GM21786 (cell line): ENCODE results near the gene SLC6A12.

Source experiments
- ATAC-seq: cut with Tn5 transposase; IDR thresholded peaks from one replicate; pipeline ENCODE4 v1.9.1; 2021; ENCODE audit not compliant: unreplicated experiment

SLC6A12 gene

DNA sequence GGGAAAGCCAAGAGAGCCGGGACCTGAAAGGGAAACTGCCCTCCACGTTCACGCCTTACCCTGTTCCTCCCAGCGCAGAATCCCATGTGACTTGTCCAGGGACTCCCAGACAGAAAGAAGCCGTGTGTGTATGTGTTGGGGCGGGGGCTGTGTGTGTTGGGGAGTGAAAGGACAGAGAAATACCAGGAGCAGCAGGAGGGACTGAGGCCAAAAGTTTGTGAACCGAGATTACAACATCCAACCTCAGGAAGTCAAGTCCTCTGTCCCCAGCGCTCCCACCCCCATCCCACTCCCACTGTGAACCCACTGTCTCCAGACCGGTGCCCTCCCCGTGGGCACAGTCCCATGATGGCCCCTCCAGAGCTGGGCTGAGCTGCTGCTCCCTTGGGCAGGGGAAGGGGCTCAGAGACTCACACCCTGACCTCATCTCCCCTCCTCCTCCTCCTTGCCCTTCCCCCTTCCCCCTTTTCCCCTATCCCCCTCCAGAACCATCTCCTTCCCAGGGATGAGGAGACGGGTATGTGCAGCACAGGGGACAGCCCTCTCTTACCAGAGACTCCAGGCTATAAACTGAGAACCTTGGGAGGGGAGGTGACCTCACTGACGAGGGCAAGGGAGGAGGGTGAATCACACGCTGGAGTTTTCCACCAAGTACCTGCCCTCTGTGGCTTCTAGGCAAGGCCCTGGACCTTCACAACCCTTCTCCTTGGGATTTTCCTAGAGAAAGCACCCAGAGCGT lies at the start of gene SLC6A12:
TSS of gene SLC6A12 (minus strand) at position 155 of the 739 bp plus-strand sequence. CDS start 4,171 bp downstream, outside the sequence.
- no peak for ATAC-seq

DNA sequence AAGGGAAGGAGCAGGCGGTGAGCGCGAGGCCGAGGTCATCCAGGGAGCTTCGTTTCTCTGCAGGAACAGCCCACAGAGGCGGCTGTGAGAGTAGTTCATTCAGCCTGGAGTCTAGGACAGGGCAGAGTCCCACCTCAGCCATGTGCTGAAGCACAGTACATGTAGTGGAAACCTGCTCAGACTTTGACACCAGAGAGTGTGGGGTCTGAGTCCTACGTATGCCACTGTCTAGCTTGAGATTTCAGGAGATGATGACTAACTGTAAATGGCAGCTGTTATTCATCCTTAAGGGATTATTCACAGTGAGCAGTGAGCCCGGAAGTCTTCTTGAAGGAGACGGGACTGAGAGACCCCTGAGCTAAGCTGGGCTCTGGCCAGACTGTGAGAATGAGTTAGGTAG lies 49.6 kb upstream of the SLC6A12 start:
- no peak for ATAC-seq

GRCh38 chr12:262817-263216 lies 48.9 kb upstream of the SLC6A12 start, which contains the start of gene SLC6A13:
Gene SLC6A13, minus strand, starts transcription at chr12:262836. Its CDS starts 2,784 bp downstream, at chr12:260052.
- ATAC-seq, result no peak

DNA sequence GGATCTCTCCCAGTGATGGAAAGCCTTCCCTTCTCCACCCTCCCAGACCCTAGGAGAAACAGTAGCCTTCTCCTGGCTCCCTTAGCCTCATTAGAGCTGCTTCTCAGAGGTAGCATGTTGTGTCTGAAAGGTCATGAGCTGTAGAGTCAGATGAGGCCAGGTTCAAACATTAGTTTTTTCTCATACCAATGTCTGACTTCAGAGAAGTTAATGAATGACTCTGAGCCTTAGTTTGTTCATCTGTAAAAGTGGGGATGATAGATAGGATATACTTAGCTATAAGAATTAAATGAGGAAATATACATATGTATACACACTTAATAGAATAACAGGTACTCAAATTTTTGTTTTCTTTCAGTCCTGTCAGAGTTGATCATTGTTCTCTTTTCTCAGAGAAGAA lies 48.2 kb upstream of the SLC6A12 start:
- no peak for ATAC-seq

DNA sequence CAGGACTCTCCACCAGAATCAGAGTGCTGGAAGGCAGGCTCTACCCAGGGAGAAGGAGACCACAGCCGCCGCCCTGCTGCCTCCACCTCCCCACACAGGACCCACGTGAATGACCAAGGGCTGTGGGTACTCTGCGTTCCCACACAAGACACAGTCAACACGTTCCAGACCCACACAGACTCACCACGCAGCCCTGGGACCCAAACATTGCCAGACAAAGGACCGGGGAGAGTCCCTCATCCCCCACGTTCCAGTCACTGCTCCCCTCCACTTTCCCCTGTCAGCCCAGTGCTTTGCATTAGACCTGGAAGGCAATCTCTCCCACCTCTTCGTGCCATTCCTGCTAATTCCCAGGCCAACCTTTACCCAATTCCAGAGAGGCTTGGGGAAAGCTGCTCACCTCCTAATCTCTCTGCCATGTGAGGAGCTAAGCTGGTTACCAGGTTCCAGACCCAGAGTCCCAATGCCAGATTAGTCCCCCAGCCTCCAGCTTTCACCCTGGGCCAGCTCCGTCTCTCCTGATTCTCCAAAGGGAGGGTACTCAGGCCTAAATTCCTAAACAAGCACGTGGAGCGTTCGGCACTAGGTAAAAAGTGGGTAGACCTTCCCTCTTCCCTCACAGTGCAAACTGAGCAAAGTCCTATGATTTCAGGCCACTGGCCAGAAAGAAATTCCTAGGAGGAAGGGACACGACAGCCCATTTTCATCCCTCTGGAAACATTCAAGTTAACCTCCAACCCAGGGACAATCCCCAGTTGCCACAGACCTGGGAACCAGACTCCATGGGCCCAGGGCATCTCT lies 43.8 kb upstream of the SLC6A12 start:
- no peak for ATAC-seq

- ATAC-seq, result no peak
Measured at GRCh38 chr12:256958-257357, 43.0 kb upstream of the SLC6A12 start.

GRCh38 chr12:256225-256624 lies 42.3 kb upstream of the SLC6A12 start:
- no peak for ATAC-seq

DNA sequence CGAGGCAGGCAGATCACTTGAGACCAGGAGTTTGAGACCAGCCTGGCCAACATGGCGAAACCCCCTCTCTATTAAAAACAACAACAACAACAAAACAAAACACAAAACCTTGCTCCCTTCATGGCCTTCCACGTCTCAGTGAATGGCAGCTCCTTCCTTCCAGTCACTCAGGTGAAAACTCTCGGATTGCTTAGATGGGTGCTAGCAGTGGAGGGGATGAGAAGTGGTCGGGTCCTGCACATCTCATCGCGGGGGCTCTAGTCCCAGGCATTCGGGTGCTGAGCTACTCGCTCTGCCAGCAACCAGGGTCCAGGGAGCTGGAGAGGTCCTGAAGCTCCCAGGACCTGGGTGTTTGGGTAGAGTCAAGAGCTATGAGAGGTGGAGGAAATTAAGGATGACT lies 41.0 kb upstream of the SLC6A12 start:
- no peak for ATAC-seq

DNA sequence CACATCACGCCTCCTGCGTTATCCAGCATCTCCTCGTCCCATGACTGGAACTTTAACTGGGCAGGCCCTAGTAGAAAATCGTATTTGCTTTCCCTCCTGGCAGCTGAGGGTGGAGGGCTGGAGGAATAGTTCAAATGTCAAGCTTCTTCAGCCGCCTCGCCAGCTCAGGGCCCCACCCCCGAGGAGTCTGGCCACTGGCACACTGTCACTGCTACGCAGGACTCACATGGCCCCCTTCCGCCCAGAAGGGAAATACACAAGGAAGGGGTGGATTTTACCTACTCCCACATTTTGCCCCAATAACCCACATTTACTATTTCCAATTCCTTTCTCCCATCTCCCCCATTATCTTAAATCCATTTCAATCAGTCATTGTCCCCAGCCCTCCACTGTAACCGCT lies 40.1 kb upstream of the SLC6A12 start:
- no peak for ATAC-seq

- no peak for ATAC-seq
Measured at GRCh38 chr12:253116-253831, 39.3 kb upstream of the SLC6A12 start.

DNA sequence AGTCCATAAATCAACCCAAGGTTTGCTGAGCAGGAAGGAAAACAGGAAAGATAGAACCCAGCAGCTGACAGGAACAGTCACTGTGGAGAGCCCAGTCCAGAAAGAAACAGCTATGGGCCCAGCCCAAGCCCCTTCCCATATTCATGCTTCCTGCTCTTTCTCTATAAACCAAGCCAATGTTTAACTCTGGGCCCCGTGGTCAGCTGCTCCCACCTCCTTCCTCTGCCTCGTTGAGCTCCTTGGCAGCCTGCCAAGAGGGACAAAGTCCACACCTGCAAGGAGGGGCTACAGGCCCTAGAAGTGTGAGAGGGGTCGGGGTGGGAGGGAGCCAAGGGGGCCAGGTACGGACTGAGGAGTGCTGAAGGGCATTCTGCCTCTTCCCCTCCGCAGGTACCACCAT lies 38.7 kb upstream of the SLC6A12 start:
- no peak for ATAC-seq

- no peak for ATAC-seq
Measured at GRCh38 chr12:247271-247670, 33.3 kb upstream of the SLC6A12 start.

DNA sequence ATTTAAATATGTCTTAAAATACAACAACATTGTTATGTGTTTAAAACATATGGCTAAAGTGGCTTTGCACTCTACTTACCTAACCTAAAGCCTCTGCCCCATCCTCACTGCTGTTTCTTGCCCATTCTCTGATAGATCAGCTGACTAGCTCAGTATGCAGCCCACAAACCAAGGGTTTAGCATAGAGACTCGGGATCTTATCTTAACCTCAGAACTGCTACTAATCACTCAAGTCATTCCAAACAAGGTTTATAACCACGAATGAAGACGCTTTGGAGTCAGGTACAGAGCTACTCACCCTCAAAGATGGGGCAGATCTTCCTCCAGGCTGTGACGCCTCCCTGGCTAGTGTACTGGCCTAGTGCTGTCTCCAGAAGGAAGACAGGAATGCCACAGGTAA lies 29.4 kb upstream of the SLC6A12 start:
- ATAC-seq, result no peak

- no peak for ATAC-seq
Measured at GRCh38 chr12:242496-242895, 28.5 kb upstream of the SLC6A12 start.

GRCh38 chr12:241266-241665 lies 27.3 kb upstream of the SLC6A12 start:
- no peak for ATAC-seq

DNA sequence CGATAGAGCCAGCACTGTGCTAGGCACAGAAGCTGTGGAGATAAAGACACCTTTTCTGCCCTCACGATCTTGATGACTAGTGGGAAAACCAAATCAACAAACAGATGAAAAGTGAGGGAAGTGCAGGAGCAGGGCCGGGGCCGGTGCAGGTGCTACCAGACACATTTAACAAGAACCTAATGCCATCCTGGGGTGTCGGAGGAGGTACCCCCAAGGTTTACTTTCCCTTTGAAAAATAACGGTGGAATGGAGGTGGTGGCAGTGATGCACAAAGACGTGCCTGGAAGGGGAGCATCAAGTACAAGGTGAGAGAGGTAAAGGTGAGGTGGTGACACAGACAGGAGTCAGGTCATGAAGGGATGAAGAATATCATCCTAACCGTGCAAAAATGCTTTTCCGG lies 26.6 kb upstream of the SLC6A12 start:
- ATAC-seq, result no peak

GRCh38 chr12:238736-239398 lies 24.9 kb upstream of the SLC6A12 start:
- no peak for ATAC-seq

DNA sequence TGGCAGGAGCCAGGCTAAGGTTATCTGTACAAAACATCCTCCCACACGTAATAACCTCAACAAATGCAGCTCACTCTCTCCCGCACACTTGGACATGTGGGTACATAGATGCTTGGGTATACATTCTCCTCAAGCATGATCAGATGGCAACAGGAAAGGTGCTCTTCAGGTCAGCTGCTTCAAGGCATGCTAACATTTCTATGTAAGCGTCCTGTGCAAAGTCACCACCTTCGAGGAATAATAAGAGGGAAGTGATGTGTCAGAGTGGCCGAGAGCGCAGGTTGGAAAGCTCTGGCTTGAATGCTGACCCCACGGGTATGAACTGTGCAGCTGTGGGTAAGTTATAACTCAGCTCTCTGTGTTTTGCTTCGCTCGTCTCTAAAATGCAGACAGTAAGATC lies 24.2 kb upstream of the SLC6A12 start:
- no peak for ATAC-seq

GRCh38 chr12:237026-237815 lies 23.3 kb upstream of the SLC6A12 start:
- ATAC-seq, result no peak

GRCh38 chr12:236445-236844 lies 22.5 kb upstream of the SLC6A12 start:
- no peak for ATAC-seq
